GM18517 (cell line): Measurements from ENCODE around the gene EIF5AL1.
"Not testable (repeated sequence)": the region's sequence is repeated elsewhere in the genome, so short reads cannot be mapped to it uniquely, and the experiment has no call there.

Experiments
- ATAC-seq: cut with Tn5 transposase; IDR thresholded peaks from one replicate; pipeline ENCODE4 v1.9.1; 2021; ENCODE audit warnings: mild to moderate bottlenecking, moderate library complexity; ENCODE audit not compliant: unreplicated experiment

EIF5AL1 gene

GRCh38 chr10:79487296-79488194 is 24.8 kb upstream of the EIF5AL1 start:
- peak; percentile 74 for ATAC-seq

DNA sequence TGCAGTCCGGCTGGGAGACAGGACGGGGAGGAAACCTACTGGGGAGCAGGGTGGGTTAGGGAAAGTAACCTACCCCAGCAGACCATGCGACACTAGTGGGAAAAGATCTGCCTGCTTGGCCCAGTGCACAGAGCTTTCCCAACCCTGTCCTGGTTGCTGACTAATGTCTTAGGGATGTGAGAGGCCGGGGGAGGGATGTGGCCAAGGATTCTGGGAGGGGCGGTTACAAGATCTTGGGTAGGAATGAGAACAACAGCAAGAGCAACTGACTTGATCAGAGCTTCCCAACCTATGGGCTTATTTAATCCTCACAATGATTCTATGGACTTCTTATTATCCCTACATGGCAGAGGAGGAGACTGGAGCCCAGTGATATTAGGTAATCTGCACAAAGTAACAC is 24.0 kb upstream of the EIF5AL1 start:
- no peak for ATAC-seq

DNA sequence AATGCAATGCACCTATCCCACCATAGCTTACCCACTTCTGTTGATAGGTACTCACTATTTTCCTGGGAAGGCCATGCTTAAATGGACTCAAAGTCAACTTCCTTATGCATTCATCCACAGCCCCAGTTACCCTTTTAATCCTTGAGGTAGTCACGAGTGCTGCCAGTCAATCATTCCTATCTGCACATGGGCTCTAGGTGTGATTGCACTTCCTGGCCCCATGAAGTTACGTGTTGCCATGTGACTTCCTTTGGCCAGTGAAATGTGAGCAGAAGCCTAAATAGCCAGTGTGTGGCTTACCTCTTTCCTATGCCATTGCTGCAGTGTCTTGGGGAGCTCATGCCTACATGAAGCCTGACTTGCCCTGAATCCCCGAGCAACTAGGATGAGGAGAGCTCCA is 23.5 kb upstream of the EIF5AL1 start:
- ATAC-seq, result no peak

DNA sequence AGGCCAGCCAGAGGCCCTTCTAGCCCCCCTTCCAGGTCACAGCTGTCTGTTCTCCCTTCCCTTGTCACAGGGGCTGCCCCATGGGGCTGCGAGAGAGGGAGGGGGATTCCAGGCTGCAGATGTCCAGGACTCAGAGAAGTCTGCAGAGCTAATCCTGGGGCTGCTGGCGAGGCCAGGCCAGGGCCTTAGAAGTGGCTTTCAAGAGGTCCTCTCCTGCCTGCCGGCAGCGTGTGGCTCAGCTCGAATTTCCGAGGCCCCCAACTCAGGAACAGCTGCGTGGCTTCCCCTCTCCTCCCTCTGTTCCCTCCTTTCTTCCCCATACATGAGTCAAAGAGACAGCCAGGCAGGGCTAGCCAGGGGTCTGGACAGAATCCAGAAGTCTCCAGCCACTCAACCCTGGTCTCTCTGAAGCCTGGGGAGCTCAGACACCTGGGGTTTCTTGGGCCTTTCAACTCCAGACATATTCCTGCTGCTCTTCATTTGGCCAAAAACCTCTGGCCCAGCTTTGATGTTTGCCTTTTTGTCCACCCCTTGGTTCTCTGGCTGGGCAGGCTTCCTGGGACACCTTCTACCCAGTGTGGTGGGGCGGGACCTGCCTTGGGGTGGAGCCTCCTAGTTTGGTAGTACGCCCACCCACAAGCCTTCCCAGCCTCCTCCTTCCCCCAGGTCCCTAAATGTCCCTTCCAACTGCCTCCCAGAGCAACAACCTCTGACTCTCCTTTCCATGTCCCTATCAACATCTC is 21.8 kb upstream of the EIF5AL1 start:
- ATAC-seq, result no peak

GRCh38 chr10:79491143-79491835 is 21.0 kb upstream of the EIF5AL1 start:
- no peak for ATAC-seq

DNA sequence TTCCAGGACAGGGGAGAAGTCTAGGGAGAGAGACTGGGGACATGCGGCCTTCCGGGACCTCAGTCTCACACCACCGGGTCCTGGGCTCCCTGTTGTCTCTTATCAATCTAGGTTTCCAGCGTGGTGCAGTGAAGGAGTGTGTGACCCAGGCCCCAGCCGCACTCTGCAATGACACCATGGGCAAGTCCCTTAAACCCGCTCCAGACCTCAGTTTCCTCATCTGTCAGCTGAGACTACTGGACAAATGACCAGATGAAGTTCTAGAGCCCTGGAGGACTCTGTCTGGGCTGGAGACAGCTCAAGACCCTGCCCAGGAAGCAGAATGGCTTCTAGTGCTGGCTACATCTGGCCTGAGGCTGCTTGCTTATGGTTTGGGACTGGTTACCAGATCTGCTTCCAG is 20.1 kb upstream of the EIF5AL1 start:
- no peak for ATAC-seq

DNA sequence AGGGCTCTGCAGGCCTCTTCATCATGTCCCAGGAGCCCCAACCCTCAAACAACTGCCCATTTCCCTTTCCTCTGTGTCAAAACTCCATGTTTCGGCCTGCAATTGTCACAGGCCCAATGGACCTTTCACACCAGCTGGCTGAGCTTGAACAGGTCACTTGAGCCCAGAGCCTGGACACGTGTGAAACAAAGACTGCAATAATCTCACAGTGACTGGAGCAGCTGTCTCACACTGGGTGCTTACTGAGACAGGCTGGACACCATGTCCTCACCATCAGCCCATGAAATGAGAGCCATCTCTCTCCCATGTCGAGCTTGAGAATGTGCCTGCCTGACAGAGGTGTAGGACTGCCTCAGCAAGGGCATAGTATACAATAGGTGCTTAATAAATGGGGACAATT is 19.5 kb upstream of the EIF5AL1 start:
- no peak for ATAC-seq

DNA sequence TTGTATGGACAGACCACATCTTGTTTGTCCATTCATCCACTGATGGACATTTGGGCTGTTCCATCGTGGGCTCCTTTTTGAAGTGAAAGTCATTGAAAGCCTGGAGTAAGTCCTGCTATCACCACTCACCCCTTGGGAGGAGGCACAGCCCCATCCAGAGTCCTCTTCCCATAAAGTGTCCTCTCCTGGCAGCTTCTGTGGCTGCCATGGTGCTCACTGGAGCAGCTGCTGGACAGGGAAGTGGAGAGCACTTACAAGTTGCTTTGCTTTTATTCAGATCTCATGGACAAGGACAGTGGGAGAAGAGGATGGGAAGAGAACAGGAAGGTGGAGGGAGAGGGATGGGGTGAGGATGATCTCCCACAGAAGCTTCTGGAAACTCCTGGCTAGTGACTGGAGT is 18.5 kb upstream of the EIF5AL1 start:
- ATAC-seq, result no peak

DNA sequence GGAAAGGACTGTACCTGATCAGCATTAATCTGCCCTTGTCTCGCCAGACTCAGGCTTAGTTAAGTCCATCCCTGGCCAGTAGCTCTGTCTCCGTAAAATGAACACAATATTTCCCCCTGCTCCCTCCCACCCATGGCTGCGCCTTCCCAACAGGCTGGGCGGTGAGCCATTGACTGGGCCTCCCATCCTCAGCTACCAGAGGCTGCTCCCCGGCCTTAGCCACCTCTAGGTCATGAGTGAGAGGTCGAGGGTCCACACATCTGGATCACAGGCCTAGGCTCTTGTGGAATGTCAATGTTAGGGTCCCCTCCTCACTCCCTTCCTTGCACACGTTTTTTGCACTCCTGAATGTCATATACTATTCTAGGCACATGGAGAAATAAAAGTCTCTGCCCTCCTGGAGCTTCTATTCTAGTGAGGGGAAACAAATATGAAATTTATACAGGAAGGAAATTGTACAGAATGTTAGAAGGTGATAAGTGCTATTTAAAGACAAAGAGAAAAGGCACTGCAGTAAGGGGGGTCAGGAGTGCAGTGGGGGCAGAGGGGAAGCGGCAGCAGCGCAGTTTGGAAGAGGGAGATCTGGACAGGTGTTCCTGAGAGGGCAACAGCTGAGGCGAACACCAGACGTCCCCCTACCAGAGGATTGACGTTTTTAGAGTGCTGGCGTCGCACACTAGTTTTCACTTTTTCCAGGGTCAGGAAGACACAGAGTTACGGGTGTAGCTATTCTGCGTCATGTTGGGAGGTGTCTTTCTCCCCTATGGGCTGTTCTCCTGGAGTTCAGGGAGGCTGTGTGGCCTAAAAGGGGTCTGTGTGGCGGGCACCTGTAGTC is 17.2 kb upstream of the EIF5AL1 start:
- ATAC-seq, result no peak

DNA sequence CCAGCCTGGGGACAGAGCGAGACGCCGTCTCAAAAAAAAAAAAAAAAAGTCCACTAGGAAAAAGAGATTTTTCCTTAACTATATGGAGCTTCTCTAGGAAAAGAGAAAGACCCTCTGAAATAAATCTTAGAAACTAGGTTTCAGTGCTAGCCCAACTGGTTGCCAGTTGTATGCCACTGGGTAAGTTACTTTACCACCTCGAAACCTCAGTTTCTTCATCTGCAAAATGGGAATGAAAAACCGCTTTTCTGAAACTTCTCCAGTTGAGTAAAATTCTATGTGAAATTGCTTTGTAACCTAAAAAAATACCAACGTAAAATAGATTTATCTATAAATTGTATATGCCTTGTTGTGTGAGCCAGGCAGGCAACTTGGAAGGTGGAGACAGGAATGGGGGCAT is 16.5 kb upstream of the EIF5AL1 start:
- no peak for ATAC-seq

DNA sequence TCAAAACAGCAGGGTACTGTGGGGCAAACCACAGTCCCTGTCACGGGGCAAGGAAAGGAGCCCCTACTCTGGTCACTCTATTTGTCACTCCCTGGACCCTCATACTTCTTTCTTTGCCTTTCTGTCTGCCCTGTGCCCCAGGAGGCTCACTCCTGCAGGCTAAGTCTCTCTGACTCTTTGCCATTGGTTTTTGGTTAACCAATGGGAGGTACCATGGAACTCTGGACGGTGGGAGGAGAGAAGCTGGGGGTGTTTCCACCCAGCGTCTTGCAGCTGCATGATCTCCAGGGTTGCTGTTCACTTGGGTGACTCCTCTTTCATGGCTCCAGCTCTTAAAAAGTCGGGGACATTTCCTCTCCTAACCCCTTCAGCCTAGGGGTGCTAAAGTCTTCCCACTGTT is 15.4 kb upstream of the EIF5AL1 start:
- ATAC-seq, result no peak

- no peak for ATAC-seq
These were observed 14.0 kb upstream of the EIF5AL1 start for GRCh38 chr10:79498291-79498829.

DNA sequence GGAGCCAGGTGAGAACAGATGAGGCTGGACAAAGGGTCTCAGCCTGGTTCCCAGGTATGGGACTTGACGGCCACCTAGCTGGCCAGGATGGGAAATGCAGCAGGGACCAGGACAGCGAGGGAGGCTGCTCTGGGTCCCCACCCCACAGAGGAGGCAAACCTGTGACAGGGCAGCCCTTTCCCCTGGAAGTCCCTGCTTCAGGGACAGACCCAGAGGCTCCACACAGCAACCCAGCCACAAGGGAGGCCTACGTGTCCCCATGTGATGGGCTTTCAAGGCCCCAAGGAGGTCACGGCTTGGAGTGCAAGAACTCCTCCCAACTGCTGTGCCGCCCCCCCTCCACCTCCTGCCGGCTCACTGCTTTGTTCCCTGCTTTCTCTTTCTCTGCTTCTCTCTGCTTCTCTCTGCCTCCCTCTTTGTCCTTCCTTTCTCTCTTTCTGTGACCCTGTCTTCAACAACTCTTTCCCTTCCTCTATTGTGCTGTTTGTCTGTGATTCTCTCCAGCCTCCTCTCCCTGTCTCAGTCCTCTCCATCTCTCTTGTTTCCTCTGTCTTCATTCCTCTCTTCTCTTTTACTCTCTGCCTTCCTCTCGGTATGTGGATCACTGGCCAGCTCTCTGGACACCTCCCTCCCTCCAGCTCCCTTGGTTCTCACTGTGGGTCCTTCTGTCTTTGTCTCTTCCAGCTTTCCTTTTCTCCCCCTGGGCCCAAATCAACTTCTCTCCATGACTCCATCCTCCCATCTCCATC is 9.6 kb upstream of the EIF5AL1 start:
- ATAC-seq, result no peak

- ATAC-seq, result not testable (repeated sequence)
These were observed 8.5 kb upstream of the EIF5AL1 start for GRCh38 chr10:79503787-79504186.

- ATAC-seq, result not testable (repeated sequence)
These were observed 7.8 kb upstream of the EIF5AL1 start for GRCh38 chr10:79504483-79504882.

GRCh38 chr10:79505328-79505727 is 7.0 kb upstream of the EIF5AL1 start:
- not testable (repeated sequence) for ATAC-seq

- ATAC-seq, result no peak
These were observed 6.5 kb upstream of the EIF5AL1 start for GRCh38 chr10:79505829-79506228.

GRCh38 chr10:79507440-79508167 is 4.7 kb upstream of the EIF5AL1 start:
- ATAC-seq, result no peak

DNA sequence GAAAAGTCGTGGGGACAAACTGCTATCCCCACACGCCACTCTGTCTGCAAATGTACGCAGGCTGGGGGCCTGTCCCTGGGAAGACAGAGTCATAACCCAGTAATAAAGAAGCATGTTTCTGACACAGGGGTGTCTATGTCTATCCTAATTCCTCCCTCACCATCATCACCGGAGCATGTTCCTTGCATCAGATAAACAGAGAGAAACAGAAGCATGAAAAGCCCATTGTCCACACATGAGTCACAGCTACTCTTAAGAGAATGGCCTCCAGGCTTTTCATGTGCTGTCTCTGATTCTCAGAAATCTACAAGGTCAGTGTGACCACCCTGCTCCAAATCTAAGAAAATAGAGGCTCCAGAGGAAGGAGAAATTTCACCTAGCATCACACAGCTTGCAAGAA is 4.1 kb upstream of the EIF5AL1 start:
- not testable (repeated sequence) for ATAC-seq
